Activated CD4-positive, alpha-beta T cell treated with anti-CD3 and anti-CD28 coated beads, Interleukin-2, amount 10 ng/mL, durations not matched to agents 24 days and 14 days (primary cell): ENCODE results near the gene CBX2. TPM values are rescaled to one million over a fixed set of nuclear protein-coding genes. Genes with fewer than 3 reads are reported as not detected.
A peak's percentile ranks its signal among the peaks of the same experiment; 100 is the strongest.

Experiments
- DNase-seq: peaks from one replicate; pipeline ENCODE4 v3.0.0; 2022
- H3K27ac Mint-ChIP-seq: one replicate; pipeline ENCODE4 v1.8.0; 2022; ENCODE audit warnings: mild to moderate bottlenecking, mixed read lengths
- H3K27me3 Mint-ChIP-seq: one replicate; pipeline ENCODE4 v1.8.0; 2022; ENCODE audit warnings: mixed read lengths
- H3K36me3 Mint-ChIP-seq: one replicate; pipeline ENCODE4 v1.8.0; 2022; ENCODE audit warnings: low read depth, mild to moderate bottlenecking, mixed read lengths
- H3K4me1 Mint-ChIP-seq: one replicate; pipeline ENCODE4 v1.8.0; 2021; ENCODE audit warnings: mixed read lengths
- H3K4me3 Mint-ChIP-seq: one replicate; pipeline ENCODE4 v1.8.0; 2022; ENCODE audit warnings: mild to moderate bottlenecking, moderate library complexity, mixed read lengths
- H3K9me3 Mint-ChIP-seq: one replicate; pipeline ENCODE4 v1.8.0; 2021; ENCODE audit warnings: mixed read lengths
- intact Hi-C: fragments of 100-400 bp; cut with micrococcal nuclease; formaldehyde crosslinking; loops from one replicate; pipeline ENCODE4 v1.15.1; 2023
- total RNA-seq: library from RNA; stranded (reverse); gene quantifications from 2 replicates; pipeline ENCODE4 v1.2.3, GENCODE V29; 2022

The CBX2 gene
- total RNA-seq, 1 donor from 2014 or later = 8.2 TPM

DNA sequence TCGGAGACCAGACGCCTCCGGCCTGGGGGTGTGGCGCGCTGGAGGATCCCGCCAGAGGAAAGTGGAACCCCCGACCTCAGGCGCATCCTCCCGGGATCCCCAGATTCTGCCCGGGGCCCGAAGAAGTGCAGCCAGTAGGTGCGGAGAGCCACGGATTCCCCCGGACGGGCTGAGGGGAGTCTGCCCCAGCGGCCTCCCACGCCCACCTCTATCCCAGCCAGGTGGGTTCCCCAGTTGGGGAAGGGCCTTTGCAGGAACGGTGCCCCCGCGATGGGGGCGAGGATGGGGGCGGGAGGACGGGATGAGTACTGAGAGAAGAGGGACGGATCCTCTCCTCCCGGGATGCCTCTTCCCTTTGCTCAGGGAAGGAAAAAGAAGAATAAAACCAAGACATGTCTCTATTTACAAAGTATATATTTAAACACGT, 13.8 kb downstream of the CBX2 start:
- no peak overlapping the region for H3K4me3 Mint-ChIP-seq
- intact Hi-C loops = loop anchor here (5.0 kb wide), 1 partner anchor 44 kb away; no protein-coding TSS in a partner anchor
- no peak for DNase-seq
- H3K9me3 Mint-ChIP-seq = no peaks in the 10 kb centered on the region
- peaks cover 14% of the 10 kb centered on the region for H3K36me3 Mint-ChIP-seq
- peaks cover 50% of the 10 kb centered on the region for H3K27me3 Mint-ChIP-seq
- no peak overlapping the region for H3K27ac Mint-ChIP-seq
- H3K4me1 Mint-ChIP-seq = peaks cover 9% of the 10 kb centered on the region

DNA sequence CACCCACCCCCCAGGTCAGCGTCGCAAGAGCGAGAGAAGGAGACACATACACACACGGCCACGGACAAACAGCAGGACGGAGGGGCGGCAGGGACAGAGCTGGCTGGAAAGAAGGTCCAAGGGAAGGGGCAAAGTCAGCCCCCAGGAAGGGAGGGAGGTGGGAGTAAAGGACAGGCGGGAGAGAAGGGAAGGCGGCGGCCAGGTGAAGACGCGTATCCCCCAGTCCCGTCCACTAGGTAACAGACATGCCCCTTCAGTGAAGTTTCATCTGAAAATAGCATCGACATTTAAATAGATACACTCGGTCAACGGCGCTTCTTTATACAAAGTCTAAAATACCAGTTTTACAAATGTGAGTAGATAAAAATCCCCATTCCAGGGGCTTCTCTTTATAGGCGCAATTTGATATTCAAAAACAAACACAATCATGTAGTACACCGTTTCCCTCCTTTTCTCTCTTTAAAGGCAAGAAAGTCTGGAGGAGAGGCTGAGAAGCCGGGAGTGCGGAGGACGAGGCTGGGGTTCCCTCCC, 14.5 kb downstream of the CBX2 start:
- H3K4me3 Mint-ChIP-seq = no peak overlapping the region
- H3K9me3 Mint-ChIP-seq = no peaks in the 10 kb centered on the region
- no peak for DNase-seq
- no peak overlapping the region for H3K27ac Mint-ChIP-seq
- peaks cover 12% of the 10 kb centered on the region for H3K4me1 Mint-ChIP-seq
- intact Hi-C loops = loop anchor here (5.0 kb wide), 1 partner anchor 45 kb away; no protein-coding TSS in a partner anchor
- peaks cover 14% of the 10 kb centered on the region for H3K36me3 Mint-ChIP-seq
- peaks cover 46% of the 10 kb centered on the region for H3K27me3 Mint-ChIP-seq

DNA sequence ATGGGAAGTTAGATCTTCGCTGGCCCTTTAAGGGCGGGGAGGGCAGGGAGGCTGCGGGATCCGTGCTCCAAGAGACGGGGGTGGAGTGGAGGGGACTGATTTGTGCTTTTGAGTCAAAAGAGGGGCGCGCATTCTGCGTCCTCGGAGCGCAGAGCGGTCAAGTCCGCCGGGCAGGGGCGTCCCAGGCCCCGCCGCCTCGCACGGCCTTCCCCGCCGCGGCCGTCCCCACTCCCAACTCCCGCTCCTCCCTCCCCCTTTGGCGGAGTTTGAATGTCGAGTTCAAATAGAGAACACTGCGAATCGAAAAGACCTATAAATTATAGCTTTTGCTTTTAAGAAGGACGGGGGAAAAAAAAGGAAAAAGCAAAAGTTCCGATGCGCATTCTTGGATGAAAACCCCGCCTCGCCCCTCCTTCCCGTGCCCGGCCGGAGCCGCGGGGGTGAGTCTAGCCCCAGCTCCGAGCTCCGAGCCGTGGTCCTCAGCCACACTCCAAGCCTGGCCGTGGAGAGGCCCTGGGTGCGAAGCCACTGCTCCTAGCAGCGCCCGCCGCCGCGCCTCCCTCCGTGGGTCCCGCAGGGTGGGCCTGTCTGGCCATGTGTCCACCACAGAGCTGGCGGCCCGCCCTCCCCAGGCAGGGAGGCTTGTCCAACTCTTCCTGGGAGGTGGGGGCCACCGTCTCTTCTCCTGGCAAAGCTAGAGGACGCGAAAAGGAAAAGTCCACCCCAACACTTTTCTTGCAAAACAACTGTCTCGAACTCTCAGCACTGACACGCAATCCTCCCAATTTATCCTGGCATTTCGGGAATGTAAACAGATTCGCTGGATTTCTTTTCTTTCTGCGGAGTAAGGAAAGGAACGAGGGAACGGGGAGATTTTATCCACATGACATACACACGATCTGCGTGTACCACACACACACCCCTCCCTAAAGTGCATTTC, 15.3 kb downstream of the CBX2 start:
- Mint-ChIP-seq H3K4me1 (peaks cover 12% of the 10 kb centered on the region), H3K4me3 (no peak overlapping the region), H3K36me3 (peaks cover 14% of the 10 kb centered on the region), H3K27me3 (peaks cover 37% of the 10 kb centered on the region), H3K9me3 (no peaks in the 10 kb centered on the region), H3K27ac (no peak overlapping the region)
- intact Hi-C loops = loop anchor here (5.0 kb wide), 1 partner anchor 46 kb away; no protein-coding TSS in a partner anchor
- no peak for DNase-seq

DNA sequence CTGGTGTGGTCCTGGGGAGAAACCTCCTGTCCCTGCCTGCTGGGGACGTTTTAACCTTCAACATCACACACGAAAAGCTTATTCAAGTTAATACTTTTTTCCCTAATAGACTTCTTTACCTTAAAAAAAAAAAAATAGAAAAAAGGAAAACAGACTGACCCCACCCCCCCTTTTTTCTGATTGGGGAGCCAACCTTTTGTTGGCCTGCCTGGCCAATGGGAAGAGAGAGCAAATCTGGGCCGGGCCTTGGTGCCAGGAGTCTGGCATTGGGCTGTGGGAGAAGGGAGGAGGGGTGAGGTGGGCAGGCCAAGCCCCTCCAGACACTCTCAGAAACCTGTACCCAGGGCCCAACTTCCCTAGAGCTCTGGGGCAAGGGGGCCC, 16.0 kb downstream of the CBX2 start:
- Mint-ChIP-seq H3K27ac (no peak overlapping the region), H3K36me3 (peaks cover 16% of the 10 kb centered on the region), H3K27me3 (peaks cover 36% of the 10 kb centered on the region), H3K9me3 (peaks cover 4% of the 10 kb centered on the region), H3K4me3 (no peak overlapping the region), H3K4me1 (peaks cover 14% of the 10 kb centered on the region)
- DNase-seq = no peak
- intact Hi-C loops = loop anchor here (5.0 kb wide), 1 partner anchor 47 kb away; no protein-coding TSS in a partner anchor

DNA sequence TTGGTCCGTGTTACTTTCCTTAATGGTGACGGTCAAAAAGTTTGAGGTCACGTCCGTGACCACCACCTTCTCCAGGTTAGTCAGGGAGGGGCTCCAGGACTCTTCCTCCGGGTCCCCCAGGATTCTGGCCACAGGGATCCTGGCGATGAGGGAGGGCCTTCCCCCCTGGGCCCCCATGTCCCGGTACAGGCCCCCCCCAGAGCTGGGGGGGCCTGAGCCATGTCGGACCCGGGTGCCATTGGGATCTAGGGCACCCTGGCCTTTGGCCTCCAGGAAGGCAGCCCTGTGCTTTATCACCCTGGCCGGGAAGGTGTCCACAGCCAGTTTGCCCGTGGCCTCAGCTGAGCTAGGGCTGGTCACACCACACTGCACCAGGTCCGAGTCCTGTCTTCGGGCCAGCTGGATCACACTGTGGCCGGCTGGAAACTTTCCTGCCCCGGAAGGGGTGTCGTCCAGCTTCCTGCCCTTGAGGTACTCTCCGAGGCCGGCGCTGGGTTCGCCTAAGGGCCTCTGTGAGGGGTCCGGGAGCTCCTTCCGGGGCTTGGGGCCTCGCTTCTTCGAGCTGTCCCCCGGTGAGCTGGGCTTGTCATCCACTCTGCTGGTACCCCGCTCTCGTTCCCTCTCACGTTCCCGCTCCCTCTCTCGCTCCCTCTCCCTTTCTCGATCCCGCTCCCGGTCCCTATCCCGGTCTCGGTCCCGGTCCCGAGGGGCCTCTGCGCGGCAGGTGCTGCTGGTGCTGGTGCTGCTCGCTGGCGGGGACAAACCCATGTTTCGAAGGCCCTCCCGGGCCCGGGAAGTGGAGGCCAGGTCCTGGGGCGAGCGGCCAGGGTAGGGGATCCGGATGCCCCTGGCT, 16.9 kb downstream of the CBX2 start:
- H3K9me3 Mint-ChIP-seq = peaks cover 4% of the 10 kb centered on the region
- H3K27me3 Mint-ChIP-seq = peaks cover 37% of the 10 kb centered on the region
- no peak for DNase-seq
- H3K4me3 Mint-ChIP-seq = no peak overlapping the region
- no peak overlapping the region for H3K27ac Mint-ChIP-seq
- H3K4me1 Mint-ChIP-seq = peaks cover 20% of the 10 kb centered on the region
- intact Hi-C loops = loop anchor here (5.0 kb wide), 3 partner anchors 48 to 242 kb away; partner anchors contain the start of genes CCDC40 and TBC1D16
- H3K36me3 Mint-ChIP-seq = peaks cover 22% of the 10 kb centered on the region

DNA sequence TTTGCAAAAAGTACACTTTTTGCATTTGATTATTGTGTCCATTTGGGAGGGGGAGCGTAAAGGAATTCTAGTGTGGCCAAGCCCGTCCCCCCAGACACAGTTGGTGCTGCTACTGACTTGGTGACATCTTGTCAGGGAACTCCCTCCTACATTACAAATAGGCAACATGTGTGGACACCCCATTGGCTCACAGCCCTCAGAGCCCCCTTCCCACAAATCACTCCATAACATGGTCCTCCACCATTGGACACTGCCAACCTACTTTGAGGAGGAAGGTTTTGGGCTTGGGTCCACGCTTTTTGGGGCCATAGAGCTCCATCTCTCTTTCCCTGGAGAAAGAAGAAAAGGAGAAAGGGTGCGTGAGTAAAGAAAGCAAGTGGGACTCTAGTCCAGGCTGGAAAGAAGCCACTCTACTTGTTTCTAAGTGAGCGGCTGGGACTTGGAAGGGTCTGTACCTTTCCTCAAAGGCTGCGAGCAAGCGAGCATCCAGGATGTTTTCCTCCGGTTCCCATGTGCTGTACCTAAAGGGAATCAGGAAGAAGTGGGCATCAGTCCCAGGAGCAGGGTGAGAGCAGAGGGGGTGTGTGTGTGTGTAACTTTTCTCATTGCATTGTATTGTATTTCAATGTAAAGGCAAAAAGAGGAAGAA, 18.0 kb downstream of the CBX2 start:
- no peak for DNase-seq
- Mint-ChIP-seq H3K4me3 (peak overlapping the region; percentile 85), H3K27me3 (peaks cover 38% of the 10 kb centered on the region), H3K9me3 (peaks cover 4% of the 10 kb centered on the region), H3K4me1 (peaks cover 27% of the 10 kb centered on the region), H3K27ac (peak overlapping the region; percentile 72), H3K36me3 (peaks cover 25% of the 10 kb centered on the region)
- intact Hi-C loops = loop anchor here (2.0 to 5.0 kb wide), 4 partner anchors 15 to 241 kb away; partner anchors contain the start of genes CBX2, CCDC40 and TBC1D16

DNA sequence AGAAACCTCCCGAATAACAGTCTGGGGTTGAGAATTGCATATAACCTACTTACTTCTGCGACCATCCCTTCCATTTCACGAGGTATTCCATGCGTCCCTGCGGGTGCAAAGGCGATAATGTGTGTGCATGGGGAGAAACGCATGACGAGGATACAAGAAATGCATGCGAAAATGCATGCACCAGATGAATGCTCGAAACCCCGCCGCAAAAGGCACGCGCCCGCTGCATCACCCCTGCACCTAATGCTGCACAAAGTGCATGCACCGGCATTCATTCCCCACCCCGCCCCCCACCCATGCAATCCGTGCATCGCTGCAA, 18.5 kb downstream of the CBX2 start:
- peaks cover 27% of the 10 kb centered on the region for H3K4me1 Mint-ChIP-seq

DNA sequence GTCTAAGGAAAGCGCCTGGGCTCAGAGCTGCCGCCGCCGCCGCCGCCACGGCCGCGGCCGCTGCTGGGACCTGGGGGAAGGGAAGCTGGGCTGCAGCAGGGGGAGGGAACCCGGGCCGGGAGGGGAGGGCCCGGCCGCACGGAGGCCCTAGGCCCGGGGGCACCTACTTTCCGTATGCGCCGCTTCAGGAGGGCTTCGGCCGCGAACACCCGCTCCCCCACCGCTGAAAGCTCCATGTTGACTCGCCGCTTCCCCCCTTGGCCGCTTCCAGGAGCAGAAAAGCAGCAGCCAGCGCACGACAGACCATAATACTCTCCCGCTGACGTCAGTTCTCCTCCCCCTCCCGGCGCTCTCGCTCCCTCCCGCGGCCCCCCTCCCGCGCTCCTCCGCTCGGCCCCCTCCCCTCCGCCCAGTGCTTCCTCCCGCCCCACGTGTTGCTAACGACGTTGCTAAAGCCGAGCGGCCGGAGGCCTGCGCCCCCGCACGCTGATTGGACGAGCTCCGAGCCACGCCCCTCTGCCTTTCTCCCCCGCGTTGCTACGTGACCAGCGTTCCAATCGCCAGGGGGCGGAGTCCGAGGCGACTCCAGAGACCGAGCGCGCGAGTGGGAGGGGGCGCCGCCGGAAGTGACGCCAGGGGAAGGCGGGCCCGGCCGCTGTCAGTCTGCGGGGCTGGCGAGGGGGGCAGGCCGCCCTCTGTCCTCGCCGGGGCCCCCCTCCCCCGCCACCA, 19.0 kb downstream of the CBX2 start, which contains the start of gene CBX8:
TSS of gene CBX8 (minus strand) at position 315 of the 729 bp plus-strand sequence. CDS start at position 236, 79 bp downstream.
- Mint-ChIP-seq H3K27me3 (peaks cover 40% of the 10 kb centered on the region), H3K9me3 (peaks cover 4% of the 10 kb centered on the region)
- intact Hi-C loops = loop anchor here (1.0 to 5.0 kb wide), 5 partner anchors 14 to 240 kb away; partner anchors contain the start of genes CBX2, CBX4, CCDC40 and TBC1D16

More for the DNA sequence above, 18.5 kb downstream of the CBX2 start:
- intact Hi-C loops = loop anchor here (2.0 to 5.0 kb wide), 4 partner anchors 14 to 241 kb away; partner anchors contain the start of genes CBX2, CCDC40 and TBC1D16
- peak overlapping the region; percentile 72 for H3K27ac Mint-ChIP-seq
- H3K36me3 Mint-ChIP-seq = peaks cover 25% of the 10 kb centered on the region
- peaks cover 37% of the 10 kb centered on the region for H3K27me3 Mint-ChIP-seq
- peak overlapping the region; percentile 85 for H3K4me3 Mint-ChIP-seq
- H3K9me3 Mint-ChIP-seq = peaks cover 4% of the 10 kb centered on the region
- no peak for DNase-seq

DNA sequence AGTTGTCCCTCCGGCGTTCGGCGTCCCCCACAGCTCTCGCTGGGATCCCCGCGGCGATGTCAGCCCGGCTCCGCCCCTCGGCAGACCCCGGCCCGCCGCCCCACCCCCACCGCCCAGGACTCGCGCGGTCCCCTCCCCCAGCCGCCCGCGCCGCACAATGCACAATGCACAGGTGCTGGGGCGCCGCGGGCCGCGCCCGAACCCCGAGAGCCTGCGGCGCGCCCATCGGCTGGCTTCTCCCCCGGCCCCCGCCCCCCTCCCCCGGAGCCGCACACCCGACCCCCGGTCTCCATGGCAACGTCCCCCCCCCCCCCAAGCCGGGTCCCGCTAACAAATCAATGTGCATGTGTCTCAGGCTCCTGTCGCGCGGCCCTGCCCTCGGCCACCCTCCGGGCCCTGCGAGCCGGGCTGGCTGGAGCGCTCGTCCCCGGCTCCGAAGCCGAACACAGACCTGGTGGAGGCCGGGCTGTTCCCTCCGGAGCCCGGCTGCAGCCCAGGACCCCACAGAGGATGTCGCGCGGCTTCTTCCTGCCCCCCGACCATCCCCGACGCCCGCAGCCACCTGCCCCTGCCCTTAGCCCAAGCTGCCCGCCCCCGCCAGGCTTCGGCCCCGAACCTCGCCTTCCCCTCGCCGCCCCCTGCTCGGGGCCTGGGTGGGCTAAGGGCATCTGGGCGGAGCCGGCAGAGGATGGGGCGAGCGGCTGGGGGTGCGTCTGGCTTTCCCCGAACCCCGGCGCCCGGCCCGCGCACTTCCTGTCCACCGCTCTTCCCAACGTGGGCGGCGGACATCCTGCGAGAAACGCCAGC, 19.7 kb downstream of the CBX2 start:
- Mint-ChIP-seq H3K36me3 (peaks cover 27% of the 10 kb centered on the region), H3K4me3 (peak overlapping the region; percentile 69), H3K9me3 (peaks cover 4% of the 10 kb centered on the region), H3K27ac (no peak overlapping the region), H3K4me1 (peaks cover 30% of the 10 kb centered on the region), H3K27me3 (peaks cover 36% of the 10 kb centered on the region)
- intact Hi-C loops = loop anchor here (1.0 to 5.0 kb wide), 5 partner anchors 13 to 240 kb away; partner anchors contain the start of genes CBX2, CBX4, CCDC40 and TBC1D16
- DNase-seq = peak; percentile 70

More for the DNA sequence above, 19.0 kb downstream of the CBX2 start, which contains the start of gene CBX8:
- Mint-ChIP-seq H3K36me3 (peaks cover 26% of the 10 kb centered on the region), H3K4me1 (peaks cover 30% of the 10 kb centered on the region), H3K27ac (peak within 1 kb of the TSS; percentile 90), H3K4me3 (peak within 1 kb of the TSS; percentile 85)
- DNase-seq = peak; percentile 100

DNA sequence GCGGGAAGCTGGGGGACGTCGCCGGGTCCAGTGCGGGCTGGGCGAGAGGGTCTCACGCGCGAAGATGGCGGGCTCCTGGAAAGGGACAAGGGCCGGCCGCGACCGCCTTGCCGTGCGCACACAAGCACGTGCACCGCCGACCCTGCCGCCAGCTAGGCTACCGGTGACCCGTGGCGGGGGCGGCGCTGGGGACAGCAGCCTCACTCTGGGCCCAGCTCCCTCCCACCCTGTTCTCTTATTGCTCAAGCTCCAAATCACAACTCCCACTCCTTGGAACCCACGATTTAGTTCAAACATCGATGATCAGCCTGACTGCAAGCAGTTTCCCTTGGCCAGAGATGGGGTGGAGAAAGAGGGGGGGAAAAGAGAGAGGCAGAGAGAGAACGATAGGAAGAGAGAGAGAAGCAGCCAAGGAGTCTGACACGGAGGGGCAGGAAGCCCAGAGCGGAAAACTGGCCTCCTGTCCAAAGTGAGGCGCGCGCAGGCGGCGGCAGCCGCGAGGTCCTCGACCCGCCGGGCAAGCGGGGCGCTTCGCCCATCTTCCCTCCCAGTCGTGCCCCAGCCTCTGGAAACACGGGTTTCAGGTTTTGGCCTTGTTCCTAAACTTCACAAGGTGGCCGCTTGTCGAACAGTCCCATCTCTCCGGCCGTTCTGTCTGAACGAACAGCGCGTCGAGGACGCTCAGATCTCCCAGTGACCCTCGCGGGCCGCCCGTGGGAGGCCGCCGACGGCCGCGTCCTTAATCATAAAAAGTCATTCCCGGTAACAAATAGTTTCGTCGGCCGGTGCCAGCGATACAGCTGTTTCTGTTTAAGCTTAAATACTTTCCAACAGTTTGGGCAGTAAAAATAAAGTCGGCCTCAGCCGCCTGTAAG, 20.6 kb downstream of the CBX2 start:
- H3K4me3 Mint-ChIP-seq = peak overlapping the region; percentile 69
- H3K4me1 Mint-ChIP-seq = peaks cover 30% of the 10 kb centered on the region
- peaks cover 36% of the 10 kb centered on the region for H3K27me3 Mint-ChIP-seq
- intact Hi-C loops = loop anchor here (5.0 kb wide), 2 partner anchors 194 to 239 kb away; partner anchors contain the start of genes CCDC40 and TBC1D16
- DNase-seq = peak; percentile 70
- peaks cover 4% of the 10 kb centered on the region for H3K9me3 Mint-ChIP-seq
- peak overlapping the region; percentile 51 for H3K27ac Mint-ChIP-seq
- H3K36me3 Mint-ChIP-seq = peaks cover 26% of the 10 kb centered on the region

DNA sequence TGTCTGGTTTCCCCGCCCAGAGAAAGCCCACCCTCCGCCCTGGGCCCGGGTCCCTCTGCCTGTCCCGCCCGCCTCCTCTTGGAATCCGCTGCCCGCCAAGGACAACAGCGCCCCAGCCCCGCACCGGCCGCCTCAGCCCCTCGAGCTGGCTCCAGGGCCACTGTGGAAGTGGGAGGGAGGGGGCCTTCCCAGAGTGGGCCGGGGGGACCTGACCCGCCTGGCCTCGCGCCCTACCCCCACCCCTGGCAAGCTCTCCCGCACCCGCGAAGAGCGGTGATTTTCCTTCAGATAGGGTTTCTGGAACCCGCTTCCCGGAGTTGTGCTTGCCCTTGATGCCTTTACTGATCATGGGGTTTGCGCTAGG, 21.2 kb downstream of the CBX2 start:
- peaks cover 31% of the 10 kb centered on the region for H3K4me1 Mint-ChIP-seq

More for the DNA sequence above, 21.2 kb downstream of the CBX2 start:
- Mint-ChIP-seq H3K27ac (peak overlapping the region; percentile 42), H3K36me3 (peaks cover 23% of the 10 kb centered on the region), H3K27me3 (peaks cover 35% of the 10 kb centered on the region), H3K9me3 (peaks cover 4% of the 10 kb centered on the region), H3K4me3 (peak overlapping the region; percentile 62)
- peak; percentile 70 for DNase-seq
- intact Hi-C loops = loop anchor here (5.0 kb wide), 2 partner anchors 193 to 238 kb away; partner anchors contain the start of genes CCDC40 and TBC1D16
